SJCRH30 (cell line): ENCODE measurements around the gene PTPN18. TPM values are rescaled to one million over a fixed set of nuclear protein-coding genes. Genes with fewer than 3 reads are reported as not detected.

Experiments used
- DNase-seq, 2 experiments: peaks; one replicate each; pipeline ENCODE4 v3.0.0-alpha.2; 2015 to 2020
- H3K27ac ChIP-seq: fragments of 250-450 bp; sonication (Bioruptor Pico); 2 replicates; pipeline ENCODE4 v1.5.1; 2020; ENCODE audit warnings: mild to moderate bottlenecking, moderate library complexity
- H3K27me3 ChIP-seq: fragments of 250-450 bp; sonication (Bioruptor Pico); 2 replicates; pipeline ENCODE4 v1.5.1; 2020; ENCODE audit warnings: mild to moderate bottlenecking, moderate library complexity
- H3K36me3 ChIP-seq: fragments of 250-450 bp; sonication (Bioruptor Pico); 2 replicates; pipeline ENCODE4 v1.5.1; 2020; ENCODE audit warnings: mild to moderate bottlenecking, moderate library complexity
- H3K4me1 ChIP-seq: fragments of 250-450 bp; sonication (Bioruptor Pico); 2 replicates; pipeline ENCODE4 v1.5.1; 2020; ENCODE audit warnings: mild to moderate bottlenecking, moderate library complexity
- H3K4me3 ChIP-seq: fragments of 250-450 bp; sonication (Bioruptor Pico); 2 replicates; pipeline ENCODE4 v1.5.1; 2020; ENCODE audit warnings: mild to moderate bottlenecking, moderate library complexity
- H3K9me3 ChIP-seq: fragments of 250-450 bp; sonication (Bioruptor Pico); replicated peaks from 2 replicates; pipeline ENCODE4 v1.5.1; 2020; ENCODE audit warnings: mild to moderate bottlenecking, moderate library complexity
- total RNA-seq: library from RNA; depleted of rRNA; stranded (reverse); fragments of >200 nt; shearing (Covaris generic); gene quantifications from 2 replicates; pipeline ENCODE4 v1.2.3, GENCODE V29; 2014

Gene PTPN18
- total RNA-seq, 1 experiment from 2014 or later, result 18.6 TPM

GRCh38 chr2:130368786-130369185 lies 12.9 kb downstream of the PTPN18 start:
- H3K27me3 ChIP-seq, result no peaks in the 10 kb centered on the region
- no peak overlapping the region for H3K27ac ChIP-seq
- H3K4me1 ChIP-seq, result peaks cover 22% of the 10 kb centered on the region
- H3K36me3 ChIP-seq, result no peaks in the 10 kb centered on the region
- H3K9me3 ChIP-seq, result no peaks in the 10 kb centered on the region
- H3K4me3 ChIP-seq, result no peak overlapping the region
- DNase-seq, result no peak

GRCh38 chr2:130369311-130369964 lies 13.6 kb downstream of the PTPN18 start:
- no peaks in the 10 kb centered on the region for H3K27me3 ChIP-seq
- DNase-seq, result no peak
- no peak overlapping the region for H3K27ac ChIP-seq
- H3K9me3 ChIP-seq, result no peaks in the 10 kb centered on the region
- peaks cover 22% of the 10 kb centered on the region for H3K4me1 ChIP-seq
- H3K36me3 ChIP-seq, result no peaks in the 10 kb centered on the region
- no peak overlapping the region for H3K4me3 ChIP-seq

- Histone ChIP-seq H3K4me1 (peaks cover 22% of the 10 kb centered on the region), H3K27me3 (no peaks in the 10 kb centered on the region), H3K4me3 (no peak overlapping the region), H3K9me3 (no peaks in the 10 kb centered on the region), H3K27ac (no peak overlapping the region), H3K36me3 (no peaks in the 10 kb centered on the region)
- DNase-seq, result no peak
These were observed 14.1 kb downstream of the PTPN18 start for GRCh38 chr2:130369965-130370341.

- Histone ChIP-seq H3K4me3 (no peak overlapping the region), H3K36me3 (no peaks in the 10 kb centered on the region), H3K9me3 (no peaks in the 10 kb centered on the region), H3K4me1 (peaks cover 17% of the 10 kb centered on the region), H3K27me3 (no peaks in the 10 kb centered on the region), H3K27ac (no peak overlapping the region)
- no peak for DNase-seq
These were observed 14.6 kb downstream of the PTPN18 start for GRCh38 chr2:130370490-130370889.

DNA sequence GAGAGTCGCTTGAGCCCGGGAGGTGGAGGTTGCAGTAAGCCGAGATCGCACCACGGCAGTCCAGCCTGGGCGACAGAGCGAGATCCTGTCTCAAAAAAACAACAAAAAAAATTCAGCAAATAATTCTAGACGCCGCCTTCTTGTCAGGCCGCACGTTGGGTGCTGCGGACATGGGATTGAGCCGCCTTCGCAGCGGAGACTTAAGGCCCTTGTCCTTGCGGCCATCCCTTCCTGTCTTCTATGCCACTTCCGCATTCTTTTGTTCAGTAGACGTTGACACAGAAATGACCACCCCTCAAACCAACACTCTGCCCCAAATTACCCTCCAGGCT lies 15.8 kb downstream of the PTPN18 start:
- H3K9me3 ChIP-seq, result no peaks in the 10 kb centered on the region
- no peaks in the 10 kb centered on the region for H3K36me3 ChIP-seq
- H3K4me1 ChIP-seq, result peaks cover 5% of the 10 kb centered on the region
- DNase-seq, result no peak
- no peaks in the 10 kb centered on the region for H3K27me3 ChIP-seq
- peak overlapping the region; percentile 70 for H3K27ac ChIP-seq
- H3K4me3 ChIP-seq, result peak overlapping the region; percentile 74

DNA sequence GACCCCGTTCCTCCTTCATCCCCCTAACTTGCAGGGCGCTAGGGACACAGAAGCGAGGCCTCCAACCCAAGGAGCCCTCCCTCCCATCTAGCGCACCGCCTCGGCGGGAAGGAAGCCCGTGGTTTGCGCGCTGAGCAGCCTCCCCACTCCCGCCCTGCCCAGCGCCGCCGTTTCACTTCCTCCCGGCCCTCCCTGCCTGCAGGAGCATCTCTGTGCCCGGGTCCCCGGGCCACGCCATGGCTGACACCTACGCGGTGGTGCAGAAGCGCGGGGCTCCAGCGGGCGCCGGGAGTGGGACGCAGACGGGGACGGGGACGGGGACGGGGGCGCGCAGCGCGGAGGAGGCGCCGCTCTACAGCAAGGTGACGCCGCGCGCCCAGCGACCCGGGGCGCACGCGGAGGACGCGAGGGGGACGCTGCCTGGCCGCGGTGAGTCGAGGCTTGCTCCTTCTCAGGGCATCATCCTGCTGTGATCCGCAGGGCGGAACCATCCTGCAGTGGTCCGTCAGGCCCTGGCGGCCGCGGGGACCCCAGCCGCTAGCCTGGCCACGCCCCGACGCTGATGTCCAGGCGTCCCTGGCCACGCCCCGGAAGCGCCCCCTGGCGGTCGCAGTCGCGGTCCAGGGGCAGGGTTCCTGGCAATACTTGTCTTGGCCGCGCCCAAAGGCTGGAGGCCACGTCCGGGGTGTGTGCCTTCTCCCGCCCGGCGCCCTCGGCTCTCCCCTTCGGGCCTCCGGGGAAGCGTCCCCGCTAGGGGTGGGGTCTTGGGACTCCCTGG lies 16.4 kb downstream of the PTPN18 start:
- peak overlapping the region; percentile 70 for H3K27ac ChIP-seq

GRCh38 chr2:130372833-130373807 lies 17.3 kb downstream of the PTPN18 start:
- Histone ChIP-seq H3K27me3 (no peaks in the 10 kb centered on the region), H3K36me3 (no peaks in the 10 kb centered on the region), H3K4me3 (peak overlapping the region; percentile 74), H3K9me3 (no peaks in the 10 kb centered on the region), H3K27ac (peak overlapping the region; percentile 70), H3K4me1 (no peaks in the 10 kb centered on the region)
- DNase-seq, result no peak

More for the DNA sequence above, 16.4 kb downstream of the PTPN18 start:
- DNase-seq, result peak; percentile 90 to 91
- Histone ChIP-seq H3K9me3 (no peaks in the 10 kb centered on the region), H3K36me3 (no peaks in the 10 kb centered on the region), H3K27me3 (no peaks in the 10 kb centered on the region), H3K4me3 (peak overlapping the region; percentile 74), H3K4me1 (no peaks in the 10 kb centered on the region; the same call in 1 of the 2 replicates)

- Histone ChIP-seq H3K4me3 (no peak overlapping the region), H3K27ac (no peak overlapping the region), H3K9me3 (no peaks in the 10 kb centered on the region), H3K4me1 (no peaks in the 10 kb centered on the region), H3K36me3 (no peaks in the 10 kb centered on the region), H3K27me3 (no peaks in the 10 kb centered on the region)
- no peak for DNase-seq
These were observed 18.0 kb downstream of the PTPN18 start for GRCh38 chr2:130373808-130374365.

DNA sequence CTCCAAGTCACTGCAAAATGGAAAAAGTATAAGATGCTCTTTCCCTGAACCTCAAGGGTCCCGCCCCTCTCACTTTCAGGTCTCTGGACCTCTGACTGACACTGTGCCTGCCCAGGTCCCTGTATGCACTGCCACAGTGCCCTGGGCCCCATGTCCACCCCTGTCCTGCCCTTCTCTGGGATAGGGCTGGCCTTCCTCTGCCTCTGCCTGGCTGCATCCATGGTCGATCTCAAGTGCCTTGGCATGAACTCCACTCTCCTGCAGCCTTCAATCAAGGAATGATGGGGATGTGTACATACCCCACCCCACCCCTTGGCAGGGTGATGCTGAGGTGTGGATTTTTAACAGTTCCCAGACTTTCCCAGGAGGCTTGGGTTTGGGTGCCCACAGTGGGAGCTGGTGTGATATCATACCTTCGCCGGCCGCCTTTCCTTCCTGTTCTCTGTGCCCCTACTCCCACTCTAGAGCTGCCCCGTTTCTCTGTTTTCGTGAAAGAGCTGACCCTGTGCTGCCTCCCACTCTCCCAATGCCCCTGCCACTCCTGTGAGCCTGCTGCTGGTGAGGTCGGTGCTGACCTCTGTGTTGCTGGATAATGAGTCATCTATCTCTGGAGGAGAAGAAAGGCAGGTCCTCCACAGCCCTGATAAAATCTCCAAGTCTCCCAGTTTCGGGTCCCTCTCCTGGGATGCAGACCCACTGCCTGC lies 18.9 kb downstream of the PTPN18 start:
- no peak for DNase-seq
- no peaks in the 10 kb centered on the region for H3K36me3 ChIP-seq
- no peaks in the 10 kb centered on the region for H3K27me3 ChIP-seq
- no peaks in the 10 kb centered on the region for H3K4me1 ChIP-seq
- H3K9me3 ChIP-seq, result no peaks in the 10 kb centered on the region
- no peak overlapping the region for H3K27ac ChIP-seq
- H3K4me3 ChIP-seq, result no peak overlapping the region

DNA sequence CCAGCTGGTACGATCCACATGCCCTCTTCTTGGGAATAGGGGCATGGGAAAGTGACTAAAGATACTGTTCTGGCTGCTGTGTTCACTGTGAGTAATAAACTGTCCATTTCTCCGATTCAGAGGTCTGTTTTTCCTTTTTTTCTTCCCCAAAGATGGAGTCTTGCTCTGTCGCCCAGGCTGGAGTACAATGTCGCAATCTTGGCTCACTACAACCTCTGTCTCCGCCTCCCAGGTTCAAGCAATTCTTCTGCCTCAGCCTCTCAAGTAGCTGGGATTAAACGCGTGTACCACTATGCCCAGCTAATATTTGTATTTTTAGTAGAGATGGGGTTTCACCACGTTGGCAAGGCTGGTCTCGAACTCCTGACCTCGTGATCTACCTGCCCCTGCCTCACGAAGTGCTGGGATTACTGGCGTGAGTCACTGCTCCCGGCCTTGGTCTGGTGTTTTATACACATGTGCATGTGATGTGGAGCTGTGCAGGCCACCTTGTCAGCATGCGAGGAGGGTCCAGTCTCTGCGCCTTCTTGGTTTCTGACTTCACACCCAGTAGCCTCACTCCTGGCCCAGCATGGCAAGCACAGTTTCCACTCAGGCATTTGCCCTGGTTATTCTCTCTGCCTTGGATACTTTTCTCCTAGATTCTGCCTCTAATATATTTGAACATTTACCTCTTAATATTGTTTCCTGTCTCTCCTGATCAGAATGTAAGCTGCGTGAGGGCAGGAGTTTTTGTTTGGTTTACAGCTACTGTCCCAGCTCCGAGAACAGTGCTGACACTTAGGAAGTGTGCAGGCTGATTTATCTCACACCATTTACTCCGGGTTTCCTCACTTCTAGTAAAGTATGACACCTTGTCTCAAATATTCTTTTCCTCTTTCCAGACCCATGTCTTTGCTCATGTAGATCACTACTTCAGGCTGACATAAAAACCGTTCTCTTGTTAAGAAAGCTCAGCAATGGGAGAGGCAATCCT lies 19.7 kb downstream of the PTPN18 start:
- Histone ChIP-seq H3K4me3 (no peak overlapping the region), H3K9me3 (no peaks in the 10 kb centered on the region), H3K4me1 (no peaks in the 10 kb centered on the region), H3K27ac (no peak overlapping the region), H3K36me3 (no peaks in the 10 kb centered on the region), H3K27me3 (no peaks in the 10 kb centered on the region)
- DNase-seq, result no peak

- Histone ChIP-seq H3K27me3 (no peaks in the 10 kb centered on the region), H3K9me3 (no peaks in the 10 kb centered on the region), H3K36me3 (no peaks in the 10 kb centered on the region), H3K4me1 (no peaks in the 10 kb centered on the region), H3K4me3 (no peak overlapping the region), H3K27ac (no peak overlapping the region)
- no peak for DNase-seq
These were observed 20.8 kb downstream of the PTPN18 start for GRCh38 chr2:130376433-130377293.

- DNase-seq, result no peak
These were observed 21.6 kb downstream of the PTPN18 start for GRCh38 chr2:130377491-130377890.

More at GRCh38 chr2:130377491-130377890, 21.6 kb downstream of the PTPN18 start:
- H3K4me3 ChIP-seq, result no peak overlapping the region
- H3K36me3 ChIP-seq, result no peaks in the 10 kb centered on the region
- no peaks in the 10 kb centered on the region for H3K9me3 ChIP-seq
- no peaks in the 10 kb centered on the region for H3K4me1 ChIP-seq
- no peak overlapping the region for H3K27ac ChIP-seq
- no peaks in the 10 kb centered on the region for H3K27me3 ChIP-seq
